Pulmonary artery endothelial cell (primary cell): ENCODE data around the gene SRD5A1. TPM values are rescaled to one million over a fixed set of nuclear protein-coding genes. Genes with fewer than 3 reads are reported as not detected.

ENCODE experiments used
- DNase-seq: peaks from one replicate; pipeline ENCODE4 v3.0.0-alpha.2; 2011; ENCODE audit warnings: low read depth, low spot score
- total RNA-seq: library from RNA; depleted of rRNA; stranded (reverse); fragments of >200 nt; gene quantifications from 2 replicates; pipeline ENCODE4 v1.2.3, GENCODE V29; 2014

The SRD5A1 gene
- total RNA-seq, 1 donor from 2014 or later = 11.3 TPM

DNA sequence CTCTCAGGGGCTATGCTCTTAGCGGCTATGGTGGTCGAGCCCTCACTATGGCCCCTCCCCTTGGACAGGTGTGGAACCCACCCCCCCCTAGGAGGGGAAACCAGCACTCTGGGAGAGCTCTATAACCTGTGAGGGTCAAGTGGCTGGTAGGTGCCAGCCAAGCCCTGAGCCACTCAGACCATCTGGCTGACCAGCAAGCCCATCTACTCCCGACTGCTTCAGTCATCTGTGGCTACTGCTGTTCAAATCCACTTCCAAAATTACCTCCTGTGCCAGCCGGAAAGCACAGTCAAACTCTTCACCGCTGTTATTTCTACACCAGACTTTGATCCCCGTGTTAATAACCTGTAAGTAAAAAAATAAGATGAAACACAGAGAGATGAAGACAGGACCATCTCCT, 28.9 kb upstream of the SRD5A1 start:
- DNase-seq = no peak

DNA sequence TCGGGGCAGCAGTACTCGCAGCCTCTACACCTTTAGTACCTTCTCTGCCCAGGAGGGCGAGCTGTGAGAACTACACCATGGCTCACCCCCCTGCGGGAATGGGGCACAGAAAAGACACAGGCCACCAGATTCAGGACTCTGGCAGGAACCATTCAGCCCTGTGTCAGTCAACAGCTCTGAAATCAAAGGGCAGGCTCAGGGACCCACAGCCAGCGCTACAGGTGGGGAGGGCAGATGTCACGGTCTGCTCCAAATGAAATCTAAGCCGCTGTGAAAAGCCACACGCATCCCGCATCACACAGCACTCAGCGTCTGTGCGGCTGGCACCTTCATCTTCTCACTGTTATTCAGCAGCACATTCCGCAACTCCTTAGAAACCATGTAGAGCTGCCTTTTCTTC, 28.3 kb upstream of the SRD5A1 start:
- DNase-seq = no peak

DNA sequence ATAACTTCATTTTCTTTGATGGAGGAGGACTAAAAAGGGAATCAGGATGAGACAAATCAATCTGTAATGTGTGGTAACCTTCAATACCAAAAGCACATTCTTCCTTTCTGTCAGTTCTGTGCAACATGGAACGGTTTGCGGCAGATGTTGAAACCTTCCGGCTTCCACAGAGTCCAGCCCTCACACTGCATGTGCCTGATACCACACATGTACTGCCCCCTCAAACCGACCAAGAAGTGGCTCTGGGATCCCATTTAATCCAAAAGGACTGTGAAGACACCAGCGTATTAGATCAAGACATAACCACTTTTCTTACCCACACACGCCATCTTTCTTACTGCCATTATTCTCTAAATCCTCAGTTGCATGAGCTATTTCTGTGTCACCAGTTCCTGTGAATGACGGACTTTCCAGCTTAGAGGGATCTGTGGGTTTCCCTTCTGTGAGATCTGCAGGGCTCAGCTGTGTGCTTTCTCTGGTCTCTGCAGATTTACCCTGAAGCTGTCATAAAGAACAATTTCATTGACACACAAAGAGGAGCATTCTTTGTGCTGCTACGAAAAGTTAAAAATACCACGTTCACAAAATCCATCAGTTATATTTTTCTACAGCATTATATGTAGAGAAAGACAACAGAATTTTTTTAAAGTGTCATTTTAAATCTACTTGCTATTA, 26.2 kb upstream of the SRD5A1 start:
- no peak for DNase-seq

DNA sequence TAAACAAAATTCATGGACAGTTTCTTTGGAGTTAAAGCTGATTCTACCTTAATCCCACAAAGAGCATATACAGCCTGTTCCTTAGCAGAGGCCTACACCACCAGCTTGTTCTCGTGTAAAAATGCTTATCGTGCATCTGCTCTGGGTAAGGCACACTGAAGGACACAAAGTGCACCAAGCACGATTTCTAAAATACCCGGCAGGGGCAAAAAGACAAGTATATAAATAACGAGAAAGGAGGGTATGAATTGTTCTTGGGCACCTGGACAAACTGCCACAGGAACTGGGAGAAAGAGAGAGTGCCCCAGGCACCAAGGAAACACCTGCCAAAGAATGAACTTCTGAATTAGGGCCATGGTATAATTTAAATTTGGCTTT, 25.7 kb upstream of the SRD5A1 start:
- DNase-seq = no peak

DNA sequence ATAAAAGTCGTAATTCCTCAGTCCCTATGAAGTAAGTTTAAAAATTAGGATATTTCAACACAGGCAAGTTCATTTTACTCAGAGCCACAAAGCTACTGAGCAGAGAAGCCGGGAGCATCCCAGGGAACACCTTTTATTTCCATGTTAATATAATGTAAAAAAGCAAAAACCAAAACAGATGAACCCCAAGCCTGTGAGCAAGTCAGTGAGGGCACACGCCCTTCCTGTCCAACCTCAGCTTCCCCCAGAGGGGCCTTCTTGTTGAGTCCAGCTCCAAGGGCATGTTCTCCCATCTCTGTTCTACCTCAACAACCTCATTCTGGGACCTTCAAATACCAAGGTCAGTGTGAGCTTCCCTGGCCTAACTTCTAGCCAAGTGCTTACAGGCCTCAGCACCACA, 25.2 kb upstream of the SRD5A1 start:
- no peak for DNase-seq

DNA sequence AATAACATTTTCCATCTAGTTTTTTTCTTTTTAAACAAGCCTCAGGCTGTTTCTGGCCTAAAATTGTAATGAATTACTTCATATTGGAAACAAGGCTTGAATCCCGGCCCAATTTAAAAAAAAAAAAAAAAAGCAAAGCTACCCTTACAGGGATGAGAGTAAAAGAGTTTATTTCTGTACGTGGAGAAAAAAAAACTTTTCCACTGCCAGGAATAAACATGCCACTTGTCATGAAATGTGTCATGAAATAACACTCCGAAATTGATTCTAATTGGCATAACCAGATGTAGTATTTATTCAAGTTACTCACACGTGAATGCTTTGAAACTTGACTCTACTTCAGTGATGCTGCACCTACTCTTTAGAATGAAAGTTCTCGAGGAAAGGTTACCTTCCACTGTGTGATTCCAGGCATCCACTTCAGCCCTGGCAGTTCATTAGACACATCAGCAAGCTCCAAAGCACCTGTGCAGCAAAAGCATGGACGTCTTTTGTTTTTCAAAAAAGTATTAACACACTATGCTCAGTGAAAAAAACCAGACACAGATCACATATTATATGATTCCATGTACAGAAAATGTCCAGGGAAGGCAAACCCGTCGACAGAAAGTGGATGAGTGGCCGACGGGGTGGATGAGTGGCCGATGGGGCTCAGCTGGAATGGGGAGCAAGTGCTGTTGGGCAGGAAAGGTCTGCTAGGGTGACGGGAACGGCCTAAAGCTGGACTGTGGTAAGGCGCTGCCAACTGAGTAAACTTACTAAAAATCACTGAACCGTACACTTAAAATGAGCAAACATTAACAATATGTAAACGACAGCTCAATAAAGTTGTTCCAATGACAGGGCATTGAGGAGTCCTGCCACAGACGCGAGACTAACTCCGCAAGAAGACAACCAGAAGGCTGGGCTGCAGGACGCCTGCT, 21.6 kb upstream of the SRD5A1 start:
- DNase-seq = no peak

DNA sequence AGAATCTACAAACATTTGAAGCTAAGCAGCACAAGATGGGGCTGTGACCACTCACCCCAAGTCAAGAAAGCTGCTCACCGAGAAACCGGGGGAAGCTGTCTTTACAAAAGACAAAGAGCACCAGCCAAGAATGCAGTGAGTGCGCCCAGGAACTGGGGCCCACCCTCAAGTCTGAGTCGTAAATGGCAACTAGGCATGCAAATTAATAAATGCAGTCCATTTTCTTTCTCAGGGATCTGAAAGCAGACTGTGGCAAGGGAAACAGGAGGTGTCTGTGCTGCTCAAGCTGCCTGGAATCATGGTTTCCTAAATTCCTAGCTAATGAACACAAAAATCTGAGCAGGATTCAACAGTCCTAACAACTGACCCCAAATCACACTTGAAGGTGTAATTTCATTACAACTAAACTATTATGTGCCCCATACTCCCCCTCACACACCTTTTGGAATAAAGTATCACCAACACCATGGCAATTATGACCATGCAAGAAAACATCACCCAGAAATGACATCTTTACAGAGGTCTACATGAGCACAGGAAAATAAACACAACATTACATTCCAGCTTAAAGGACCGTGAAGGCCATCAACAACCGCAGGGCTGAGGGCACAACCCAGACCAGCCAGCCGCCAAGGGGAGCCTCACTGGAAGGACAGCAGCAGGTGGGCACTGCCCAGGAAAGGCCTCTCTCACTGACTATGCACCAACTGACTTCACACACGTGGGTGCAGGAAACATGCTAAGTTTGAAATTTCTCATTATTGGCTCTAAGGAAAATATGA, 18.0 kb upstream of the SRD5A1 start:
- no peak for DNase-seq

DNA sequence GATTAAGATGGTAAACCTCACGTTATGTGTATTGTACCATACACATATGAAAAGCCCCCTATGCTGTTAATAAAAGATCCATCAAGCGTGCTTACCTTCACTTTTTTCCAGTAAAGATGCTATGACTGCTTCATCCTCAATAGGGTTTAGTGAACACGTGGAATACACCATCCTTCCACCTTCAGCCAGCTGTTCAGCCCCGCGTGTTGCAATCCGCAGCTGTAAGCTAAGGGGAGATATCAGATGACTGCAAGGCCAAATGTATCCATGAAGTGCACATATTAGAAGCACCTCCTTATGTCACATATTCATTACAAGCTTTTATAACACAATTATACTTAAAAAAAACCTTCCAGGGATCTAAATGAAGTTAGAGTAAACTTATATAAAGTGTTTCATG, 16.6 kb upstream of the SRD5A1 start:
- no peak for DNase-seq

DNA sequence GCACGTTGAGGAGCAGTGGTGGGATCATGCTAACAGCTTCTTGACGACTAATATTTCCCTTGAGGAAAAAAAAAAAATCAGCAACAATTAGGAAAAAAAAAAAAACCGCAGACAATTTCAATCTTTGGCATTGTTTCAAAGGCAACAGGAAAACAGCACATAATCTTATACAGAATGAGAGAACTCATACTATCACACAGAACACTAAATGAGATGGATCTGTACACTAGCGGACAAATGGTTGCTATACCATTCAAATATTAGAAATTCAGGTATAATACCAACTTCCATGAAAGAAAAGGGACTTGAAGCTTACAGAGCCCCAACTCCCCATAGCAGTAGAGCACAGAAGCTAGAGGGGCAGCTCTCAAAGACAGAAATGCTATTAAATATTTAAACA, 10.0 kb upstream of the SRD5A1 start:
- no peak for DNase-seq

DNA sequence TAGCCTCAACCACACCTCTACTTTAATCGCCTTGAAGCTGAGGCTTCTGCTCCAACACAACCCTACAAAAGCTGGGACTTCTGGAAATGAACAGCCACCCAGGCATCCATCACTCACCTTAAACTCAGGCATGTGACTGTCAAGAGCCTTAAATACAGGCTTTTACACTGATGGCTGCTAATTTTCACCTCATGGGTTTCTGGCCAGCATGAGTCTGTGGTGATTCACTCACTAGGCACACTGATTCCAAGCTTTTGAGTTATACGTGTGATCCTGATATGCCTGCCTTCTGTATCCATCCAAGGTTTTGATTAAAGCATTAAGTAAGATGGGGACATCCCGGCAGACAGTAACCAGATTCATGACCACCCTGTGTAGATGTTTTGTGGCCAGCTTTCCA, 9.3 kb upstream of the SRD5A1 start:
- DNase-seq = no peak

DNA sequence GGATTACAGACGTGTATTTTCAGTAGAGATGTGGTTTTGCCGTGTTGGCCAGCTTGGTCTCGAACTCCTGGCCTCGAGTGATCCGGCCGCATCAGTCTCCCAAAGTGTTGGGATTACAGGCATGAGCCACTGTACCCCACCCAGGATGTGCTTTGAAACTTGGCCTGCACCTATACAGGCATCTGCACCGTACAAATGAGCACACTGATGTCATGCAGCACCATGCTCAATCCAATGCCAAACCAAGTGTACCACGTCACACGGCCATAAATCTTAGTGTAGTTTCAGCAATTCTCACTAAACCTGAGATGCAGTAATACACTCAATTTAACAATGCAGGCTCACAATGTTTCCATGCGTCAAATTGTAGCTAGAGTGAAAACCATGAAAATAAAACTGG, 6.7 kb upstream of the SRD5A1 start:
- no peak for DNase-seq

DNA sequence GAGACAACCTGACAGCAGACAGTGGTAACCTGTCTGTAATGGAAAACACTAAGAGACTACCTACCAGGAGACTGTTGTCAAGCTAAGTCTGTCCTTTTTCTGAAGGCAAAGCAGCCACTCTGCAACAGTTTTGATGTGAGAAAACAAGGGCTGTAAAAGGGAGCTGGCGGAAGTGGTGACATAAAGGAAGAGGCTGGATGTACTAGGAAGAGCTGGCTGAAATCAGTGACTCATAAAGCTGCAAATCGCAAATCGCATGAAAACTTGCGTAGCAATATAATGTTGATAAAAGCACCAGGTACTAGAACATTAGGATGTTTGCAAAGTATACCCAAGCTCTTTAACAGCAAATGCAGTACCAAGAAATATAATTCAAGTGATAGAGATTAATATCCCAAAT, 1.8 kb upstream of the SRD5A1 start:
- no peak for DNase-seq

DNA sequence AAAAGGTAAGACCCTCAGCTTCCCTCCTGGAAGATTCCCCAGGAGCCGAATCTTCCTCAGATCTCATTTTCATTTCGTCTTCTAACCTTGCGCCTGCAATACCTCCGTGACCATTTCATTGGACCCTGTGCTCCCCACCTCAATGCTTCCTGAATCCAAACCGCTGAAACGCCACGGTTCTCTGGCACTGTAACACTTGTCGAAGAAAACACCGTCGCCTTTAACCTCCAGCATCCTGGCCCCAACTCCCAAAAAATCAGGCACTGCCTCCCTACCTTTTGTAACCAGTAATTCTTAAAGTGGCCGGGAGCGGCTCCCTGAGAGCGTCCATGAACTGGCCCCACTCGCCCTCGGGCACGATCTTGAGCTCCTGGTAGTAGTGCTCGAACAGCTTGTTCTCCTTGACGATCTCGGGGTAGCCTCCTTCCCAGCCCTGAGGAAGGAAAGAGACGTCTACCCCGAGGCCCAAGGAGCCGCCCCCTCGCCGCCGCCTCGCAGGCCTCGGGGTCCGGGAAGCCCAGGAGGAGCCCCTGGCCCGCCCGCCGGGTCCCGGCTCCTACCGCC, 834 bp upstream of the SRD5A1 start:
- no peak for DNase-seq

DNA sequence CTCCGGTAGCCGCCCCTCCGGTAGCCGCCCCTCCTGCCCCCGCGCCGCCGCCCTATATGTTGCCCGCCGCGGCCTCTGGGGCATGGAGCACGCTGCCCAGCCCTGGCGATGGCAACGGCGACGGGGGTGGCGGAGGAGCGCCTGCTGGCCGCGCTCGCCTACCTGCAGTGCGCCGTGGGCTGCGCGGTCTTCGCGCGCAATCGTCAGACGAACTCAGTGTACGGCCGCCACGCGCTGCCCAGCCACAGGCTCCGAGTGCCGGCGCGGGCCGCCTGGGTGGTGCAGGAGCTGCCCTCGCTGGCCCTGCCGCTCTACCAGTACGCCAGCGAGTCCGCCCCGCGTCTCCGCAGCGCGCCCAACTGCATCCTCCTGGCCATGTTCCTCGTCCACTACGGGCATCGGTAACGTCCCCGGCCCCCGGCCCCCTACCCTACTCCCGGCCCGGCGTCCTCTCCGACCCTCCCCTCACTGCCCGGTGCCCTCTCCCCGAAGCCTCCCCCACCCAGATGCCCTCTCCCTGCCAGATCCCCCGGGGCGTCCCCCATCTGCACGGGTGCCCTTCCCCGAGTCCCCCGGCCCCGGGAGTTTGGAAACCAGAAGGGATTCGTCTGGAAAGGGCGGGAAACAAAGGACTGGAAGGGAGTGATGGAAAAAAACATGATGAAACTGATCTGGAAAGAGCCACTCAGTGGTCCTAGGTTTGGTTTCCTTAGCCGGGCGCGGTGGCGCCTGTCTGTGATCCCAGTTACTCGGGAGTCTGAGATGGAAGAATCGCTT, 417 bp downstream of the SRD5A1 start:
- DNase-seq = no peak

DNA sequence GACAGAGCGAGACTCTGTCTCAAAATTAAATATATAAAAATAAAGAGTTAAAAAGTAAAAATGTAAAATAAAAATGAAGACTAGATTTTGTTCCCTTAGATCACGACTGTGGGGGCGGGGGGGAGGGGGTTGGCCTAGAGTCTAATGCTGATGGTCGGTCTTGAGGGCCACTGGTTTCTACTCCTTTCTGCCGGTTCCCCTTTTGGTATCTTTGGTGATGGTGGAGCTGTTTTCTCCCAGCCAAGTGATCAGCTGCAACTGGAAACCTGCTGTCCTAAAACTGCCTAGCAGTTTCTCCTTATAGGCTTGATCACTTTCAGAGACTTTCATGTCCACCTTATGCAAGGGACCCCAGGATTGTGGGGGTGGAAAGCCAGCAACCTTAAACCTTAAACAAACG, 1.1 kb downstream of the SRD5A1 start:
- DNase-seq = no peak

DNA sequence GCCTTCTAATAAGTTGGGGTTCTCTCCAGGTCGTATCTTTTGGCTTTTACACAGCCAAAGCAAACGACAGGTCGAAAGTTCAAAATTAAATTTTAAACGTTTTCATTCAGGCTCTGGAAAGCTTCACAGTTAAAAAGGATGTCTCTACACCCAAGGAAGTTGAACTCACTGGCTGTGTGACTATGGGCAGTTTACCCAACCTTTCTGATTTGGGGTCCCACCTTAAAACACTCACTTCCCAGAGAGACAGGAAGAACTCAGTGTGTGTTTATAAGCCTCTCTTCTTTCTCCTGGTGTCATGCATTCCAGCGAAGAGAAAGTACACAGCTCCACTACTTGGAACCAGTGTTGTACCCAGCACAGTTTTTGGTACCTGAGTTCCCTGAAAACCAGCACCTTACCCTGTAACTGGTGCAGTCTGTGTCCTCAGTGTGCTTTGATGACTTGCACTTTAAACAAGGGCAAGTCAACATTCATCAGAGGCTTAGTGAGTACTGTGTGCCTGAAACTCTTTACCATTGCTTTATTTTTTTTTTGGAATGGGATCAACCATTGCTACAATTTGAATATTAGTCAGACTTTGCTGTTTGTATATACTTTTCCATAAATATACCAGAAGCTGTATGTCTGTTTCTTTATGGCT, 1.7 kb downstream of the SRD5A1 start:
- no peak for DNase-seq

DNA sequence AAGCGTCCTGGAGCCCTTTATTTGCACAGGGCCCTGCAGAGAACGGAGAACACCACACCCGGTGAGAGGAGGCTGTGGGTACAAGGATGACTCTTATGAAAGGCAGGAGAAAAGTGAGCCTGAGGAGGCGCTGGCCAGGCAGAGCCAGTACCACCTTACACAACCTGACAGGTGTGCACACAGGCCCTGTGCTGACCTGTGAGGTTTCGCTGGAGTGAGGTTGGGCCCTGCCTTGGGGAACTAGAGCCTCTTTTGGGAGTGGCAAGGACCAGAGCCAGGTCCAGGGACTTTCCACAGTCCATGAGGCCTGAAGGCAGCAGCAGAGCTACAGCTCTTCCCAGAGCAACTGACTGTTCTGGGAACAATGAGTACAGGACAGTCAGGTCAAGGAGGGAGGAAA, 3.1 kb downstream of the SRD5A1 start:
- DNase-seq = no peak

DNA sequence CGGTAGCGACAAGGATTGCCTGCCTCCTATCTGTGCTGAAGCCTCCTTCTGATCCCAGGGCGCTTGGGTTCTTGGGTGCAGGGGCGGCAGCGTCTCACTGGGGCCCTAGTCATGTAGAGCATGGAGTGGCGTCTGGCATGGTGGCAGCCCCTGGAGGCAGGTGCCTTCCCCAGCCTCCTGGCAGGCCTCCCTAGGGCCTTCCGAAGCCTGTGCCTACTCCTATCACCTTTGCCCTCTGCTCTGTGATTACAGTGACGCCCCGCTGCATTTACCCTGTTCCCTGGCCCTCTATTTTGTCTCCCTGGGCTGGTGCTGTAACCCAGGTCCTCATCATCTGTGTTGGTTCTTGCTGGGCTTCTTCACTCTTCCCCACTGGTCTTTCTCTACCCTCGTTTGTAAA, 3.8 kb downstream of the SRD5A1 start:
- DNase-seq = no peak

DNA sequence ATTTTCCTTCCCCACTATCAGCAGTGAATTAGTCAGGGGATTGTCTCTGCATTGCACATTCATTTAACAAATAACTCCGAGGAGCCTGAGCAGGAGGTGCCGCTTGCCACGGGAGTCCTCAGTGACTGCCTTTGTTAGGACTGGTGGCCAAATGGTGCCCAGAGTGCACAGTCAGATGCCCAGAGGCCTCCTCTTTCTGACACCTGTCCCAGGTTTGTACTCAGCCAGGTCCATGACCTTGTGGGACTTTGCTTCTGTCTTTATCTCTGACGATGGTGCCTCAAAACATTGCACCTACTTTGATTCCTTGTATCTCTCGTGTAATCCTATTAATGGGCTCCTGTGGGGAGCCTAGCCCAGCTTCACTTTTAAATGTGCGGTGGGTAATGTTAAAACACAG, 4.3 kb downstream of the SRD5A1 start:
- no peak for DNase-seq

DNA sequence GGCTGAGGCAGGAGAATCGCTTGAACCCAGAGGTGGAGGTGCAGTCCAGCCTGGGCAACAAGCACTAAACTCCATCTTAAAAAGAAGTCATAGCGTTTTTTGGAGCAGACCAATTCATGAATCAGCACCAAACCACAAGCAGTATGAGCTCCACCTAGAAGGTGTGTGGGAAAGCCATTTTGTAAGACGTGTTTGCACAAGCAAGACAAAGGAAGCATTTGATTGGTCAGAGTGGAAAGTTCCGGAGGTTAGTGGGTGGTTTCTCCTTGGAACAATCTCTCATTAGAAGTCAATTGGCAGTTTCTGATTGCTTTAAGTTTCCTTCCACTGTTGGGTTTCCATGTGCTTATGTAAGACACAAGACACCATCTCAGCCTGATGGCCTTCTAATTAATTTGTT, 5.0 kb downstream of the SRD5A1 start:
- no peak for DNase-seq

DNA sequence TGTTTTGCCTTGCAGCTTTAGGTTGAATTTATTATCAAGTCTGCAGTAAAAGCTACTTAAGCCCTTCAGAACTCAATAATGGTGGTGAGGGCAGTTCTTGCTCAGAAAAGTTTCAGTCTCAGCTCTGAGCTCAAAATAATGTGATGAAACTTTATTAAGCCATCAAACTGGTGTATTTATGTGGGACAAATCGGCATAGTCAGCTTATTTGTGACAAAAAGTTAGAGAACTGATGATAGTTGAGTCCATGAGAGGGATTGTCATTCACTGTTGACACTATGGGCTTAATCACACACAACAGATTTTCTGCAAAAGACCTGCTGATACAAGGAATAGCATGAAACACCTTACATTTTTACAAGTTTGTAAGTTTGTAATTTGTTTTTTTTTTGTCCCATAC, 9.4 kb downstream of the SRD5A1 start:
- DNase-seq = no peak
